Nephron (organoid): ENCODE data around the gene RDX.

Experiments used
- H3K27ac Mint-ChIP-seq, 3 experiments: 2 replicates each; pipeline ENCODE4 v1.8.0; 2020; ENCODE audit warnings: mixed read lengths in 3 of 3, mild to moderate bottlenecking in 2 of 3, moderate library complexity in 1 of 3
- H3K27me3 Mint-ChIP-seq: 2 replicates; pipeline ENCODE4 v1.8.0; 2021; ENCODE audit warnings: low read depth, mild to moderate bottlenecking, moderate library complexity, mixed read lengths
- H3K36me3 Mint-ChIP-seq: 2 replicates; pipeline ENCODE4 v1.8.0; 2020; ENCODE audit warnings: low read depth, mixed read lengths
- H3K4me1 Mint-ChIP-seq: 2 replicates; pipeline ENCODE4 v1.8.0; 2020; ENCODE audit warnings: mixed read lengths
- H3K4me3 Mint-ChIP-seq, 3 experiments: 2 replicates each; pipeline ENCODE4 v1.8.0; 2020; ENCODE audit warnings: mild to moderate bottlenecking in 3 of 3, mixed read lengths in 3 of 3, moderate library complexity in 2 of 3
- H3K9me3 Mint-ChIP-seq: 2 replicates; pipeline ENCODE4 v1.8.0; 2020; ENCODE audit warnings: mixed read lengths
- TF ChIP-seq, protein P1 (sequence below), 3 experiments: fragments of 200-600 bp; sonication (generic); IDR thresholded peaks; one replicate each; pipeline ENCODE4 v1.5.0; 2021; ENCODE audit warnings: antibody characterized with exemption in 3 of 3; ENCODE audit not compliant: unreplicated experiment in 3 of 3

Gene RDX

DNA sequence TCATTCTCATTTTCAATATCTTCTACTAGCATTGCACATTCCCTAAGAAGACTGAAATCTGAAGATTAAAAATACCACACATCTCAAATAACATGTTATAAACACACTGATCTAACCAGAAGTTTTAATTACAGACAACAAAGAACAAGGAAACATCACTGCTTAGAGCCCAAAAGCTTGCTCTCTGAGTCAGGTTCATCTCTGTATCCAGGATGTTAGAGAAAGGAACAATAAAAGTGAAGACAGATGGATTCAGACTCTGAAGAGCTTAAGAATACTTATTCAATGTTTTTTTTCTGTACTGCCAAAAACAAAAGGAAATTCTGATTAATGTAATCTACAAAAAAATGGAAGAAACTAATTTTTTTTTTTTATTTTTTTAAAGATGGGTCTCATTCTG lies 16.5 kb downstream of the RDX start:
- TF ChIP-seq, protein P1, sequence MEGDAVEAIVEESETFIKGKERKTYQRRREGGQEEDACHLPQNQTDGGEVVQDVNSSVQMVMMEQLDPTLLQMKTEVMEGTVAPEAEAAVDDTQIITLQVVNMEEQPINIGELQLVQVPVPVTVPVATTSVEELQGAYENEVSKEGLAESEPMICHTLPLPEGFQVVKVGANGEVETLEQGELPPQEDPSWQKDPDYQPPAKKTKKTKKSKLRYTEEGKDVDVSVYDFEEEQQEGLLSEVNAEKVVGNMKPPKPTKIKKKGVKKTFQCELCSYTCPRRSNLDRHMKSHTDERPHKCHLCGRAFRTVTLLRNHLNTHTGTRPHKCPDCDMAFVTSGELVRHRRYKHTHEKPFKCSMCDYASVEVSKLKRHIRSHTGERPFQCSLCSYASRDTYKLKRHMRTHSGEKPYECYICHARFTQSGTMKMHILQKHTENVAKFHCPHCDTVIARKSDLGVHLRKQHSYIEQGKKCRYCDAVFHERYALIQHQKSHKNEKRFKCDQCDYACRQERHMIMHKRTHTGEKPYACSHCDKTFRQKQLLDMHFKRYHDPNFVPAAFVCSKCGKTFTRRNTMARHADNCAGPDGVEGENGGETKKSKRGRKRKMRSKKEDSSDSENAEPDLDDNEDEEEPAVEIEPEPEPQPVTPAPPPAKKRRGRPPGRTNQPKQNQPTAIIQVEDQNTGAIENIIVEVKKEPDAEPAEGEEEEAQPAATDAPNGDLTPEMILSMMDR (IDR thresholded peaks at IDR 0.05; ENCODE audit: unreplicated experiment in 3 of 3) = no peak
- H3K27ac Mint-ChIP-seq = no peak overlapping the region
- H3K27me3 Mint-ChIP-seq = no peaks in the 10 kb centered on the region
- H3K36me3 Mint-ChIP-seq = peaks cover 42% of the 10 kb centered on the region
- peaks cover 5% of the 10 kb centered on the region for H3K4me1 Mint-ChIP-seq
- no peaks in the 10 kb centered on the region for H3K9me3 Mint-ChIP-seq
- H3K4me3 Mint-ChIP-seq = no peak overlapping the region

DNA sequence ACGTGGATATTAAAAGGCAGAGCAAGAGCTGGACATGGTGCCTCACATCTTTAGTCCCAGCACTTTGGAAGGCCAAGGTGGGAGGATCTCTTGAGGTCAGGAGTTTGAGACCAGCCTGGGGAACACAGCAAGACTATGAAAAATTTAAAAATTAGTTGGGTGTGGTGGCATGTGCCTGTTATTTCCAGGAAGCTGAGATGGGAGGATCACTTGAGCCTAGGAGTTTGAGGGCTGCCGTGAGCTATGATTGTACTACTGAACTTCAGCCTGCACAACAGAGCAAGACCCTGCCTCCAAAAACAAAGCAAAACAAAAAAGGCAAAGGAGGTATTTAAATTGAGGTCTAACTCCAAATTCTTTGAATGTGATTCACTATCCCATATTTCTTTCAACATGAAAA lies 23.5 kb downstream of the RDX start:
- no peaks in the 10 kb centered on the region for H3K27me3 Mint-ChIP-seq
- TF ChIP-seq, protein P1 (IDR thresholded peaks at IDR 0.05; ENCODE audit: unreplicated experiment in 3 of 3) = no peak
- H3K4me3 Mint-ChIP-seq = no peak overlapping the region
- H3K27ac Mint-ChIP-seq = no peak overlapping the region
- peaks cover 69% of the 10 kb centered on the region for H3K36me3 Mint-ChIP-seq
- no peaks in the 10 kb centered on the region for H3K4me1 Mint-ChIP-seq
- no peaks in the 10 kb centered on the region for H3K9me3 Mint-ChIP-seq

DNA sequence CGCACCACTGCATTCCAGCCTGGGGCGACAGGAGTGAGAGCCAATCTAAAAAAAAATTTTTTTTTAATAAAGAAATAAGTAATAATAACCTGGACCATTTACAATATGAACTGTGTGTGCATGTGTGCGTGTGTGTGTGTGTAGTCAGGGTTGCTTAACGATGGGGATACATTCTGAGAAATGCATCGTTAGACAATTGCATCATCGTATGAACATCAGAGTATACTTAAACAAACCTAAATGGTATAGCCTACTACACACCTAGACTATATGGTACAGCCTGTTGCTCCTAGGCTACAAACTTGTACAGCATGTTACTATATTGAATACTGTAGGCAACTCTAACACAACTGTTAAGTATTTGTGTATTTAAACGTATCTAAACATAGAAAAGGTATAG lies 26.4 kb downstream of the RDX start:
- Mint-ChIP-seq H3K27ac (no peak overlapping the region), H3K36me3 (peaks cover 62% of the 10 kb centered on the region), H3K27me3 (no peaks in the 10 kb centered on the region), H3K4me1 (no peaks in the 10 kb centered on the region), H3K4me3 (no peak overlapping the region), H3K9me3 (no peaks in the 10 kb centered on the region)
- TF ChIP-seq, protein P1 (IDR thresholded peaks at IDR 0.05; ENCODE audit: unreplicated experiment in 3 of 3) = no peak

DNA sequence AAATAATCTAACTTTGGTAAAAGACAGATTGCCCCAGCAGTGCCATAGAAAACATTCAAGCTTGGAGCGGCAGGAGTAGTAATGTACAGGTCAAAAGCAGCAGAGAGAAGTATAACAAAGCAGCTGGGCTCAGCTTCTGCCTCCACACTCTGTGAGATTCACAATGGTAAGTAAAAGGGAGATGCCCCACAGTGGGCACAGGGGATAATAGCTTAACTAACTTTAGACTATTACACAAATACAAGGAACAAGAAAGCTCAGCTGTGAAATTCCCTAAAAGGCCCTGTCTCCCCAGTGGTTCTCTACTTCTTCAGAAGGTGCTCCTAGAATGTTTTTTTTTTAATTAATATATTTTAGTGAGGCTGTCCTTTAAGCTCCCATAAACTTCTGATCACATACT lies 28.0 kb downstream of the RDX start:
- Mint-ChIP-seq H3K36me3 (peaks cover 68% of the 10 kb centered on the region), H3K4me3 (no peak overlapping the region), H3K27me3 (no peaks in the 10 kb centered on the region), H3K9me3 (no peaks in the 10 kb centered on the region), H3K4me1 (no peaks in the 10 kb centered on the region), H3K27ac (peak overlapping the region in 1 of 3 experiments; percentile 26)
- TF ChIP-seq, protein P1 (IDR thresholded peaks at IDR 0.05; ENCODE audit: unreplicated experiment in 3 of 3) = no peak

DNA sequence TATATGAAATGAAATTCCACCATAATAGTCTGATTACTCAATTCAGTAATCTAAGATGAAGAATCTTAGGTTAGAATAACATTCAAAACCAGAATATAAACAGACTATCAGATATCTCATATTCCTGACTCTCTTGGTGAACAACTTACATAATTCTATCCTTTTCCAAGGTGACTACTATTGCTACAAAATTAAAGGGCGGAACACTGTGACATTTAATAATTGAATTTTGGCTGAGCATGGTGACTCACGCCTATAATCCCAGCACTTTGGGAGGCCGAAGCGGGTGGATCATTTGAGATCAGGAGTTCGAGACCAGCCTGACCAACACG lies 34.4 kb downstream of the RDX start:
- Mint-ChIP-seq H3K4me3 (no peak overlapping the region), H3K36me3 (peaks cover 85% of the 10 kb centered on the region), H3K27ac (no peak overlapping the region), H3K27me3 (no peaks in the 10 kb centered on the region), H3K4me1 (no peaks in the 10 kb centered on the region), H3K9me3 (no peaks in the 10 kb centered on the region)
- TF ChIP-seq, protein P1 (IDR thresholded peaks at IDR 0.05; ENCODE audit: unreplicated experiment in 3 of 3) = no peak

DNA sequence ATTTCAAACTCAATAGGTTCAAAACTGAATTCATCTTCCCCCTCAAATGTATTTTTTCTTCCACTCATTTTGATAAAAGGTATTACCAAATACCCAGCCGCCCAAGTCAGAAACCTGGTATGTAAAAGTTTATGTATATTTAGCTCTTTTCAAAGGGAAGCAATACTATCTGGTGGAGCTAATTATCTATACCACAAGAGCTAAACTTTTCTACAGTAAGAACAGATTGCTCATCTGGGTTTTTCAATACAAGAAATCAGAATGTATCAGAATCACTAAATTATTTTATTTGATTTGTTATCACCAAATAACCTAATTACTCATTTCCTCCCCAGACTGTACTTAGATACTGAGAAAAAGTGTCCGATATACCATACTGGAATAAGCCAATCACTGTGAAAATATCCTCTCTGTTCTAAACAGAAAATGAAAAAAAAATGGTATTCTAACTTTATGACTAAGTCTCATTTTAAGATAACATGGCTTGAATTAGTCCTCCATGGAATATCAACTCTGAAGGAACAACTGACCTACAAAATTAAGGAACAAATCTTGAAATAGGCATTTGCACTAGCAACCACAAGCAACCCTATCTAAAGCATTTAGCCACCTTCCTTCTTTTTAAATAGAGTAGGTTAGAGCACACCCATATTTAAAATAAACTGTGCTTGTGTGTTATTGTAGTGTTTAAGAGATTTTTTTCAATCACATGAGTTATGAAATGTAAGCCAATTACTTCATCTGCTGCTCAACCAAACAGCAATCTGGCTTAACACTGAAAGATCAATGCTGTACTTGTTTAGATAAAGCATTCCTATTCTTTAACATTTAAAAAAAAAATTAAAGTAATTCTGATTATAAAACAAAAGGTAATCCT lies 35.0 kb downstream of the RDX start:
- TF ChIP-seq, protein P1 (IDR thresholded peaks at IDR 0.05; ENCODE audit: unreplicated experiment in 3 of 3) = no peak
- Mint-ChIP-seq H3K4me3 (no peak overlapping the region), H3K27ac (no peak overlapping the region), H3K4me1 (no peaks in the 10 kb centered on the region), H3K36me3 (peaks cover 83% of the 10 kb centered on the region), H3K9me3 (no peaks in the 10 kb centered on the region), H3K27me3 (no peaks in the 10 kb centered on the region)
